ENCODE data around the gene CNTN2. TPM values are rescaled to one million over a fixed set of nuclear protein-coding genes. Genes with fewer than 3 reads are reported as not detected.

The CNTN2 gene
- polyA plus RNA-seq, 1 donor (not counting 4 experiments of a cell fraction or from before 2014, with no cell fraction given): not detected

DNA sequence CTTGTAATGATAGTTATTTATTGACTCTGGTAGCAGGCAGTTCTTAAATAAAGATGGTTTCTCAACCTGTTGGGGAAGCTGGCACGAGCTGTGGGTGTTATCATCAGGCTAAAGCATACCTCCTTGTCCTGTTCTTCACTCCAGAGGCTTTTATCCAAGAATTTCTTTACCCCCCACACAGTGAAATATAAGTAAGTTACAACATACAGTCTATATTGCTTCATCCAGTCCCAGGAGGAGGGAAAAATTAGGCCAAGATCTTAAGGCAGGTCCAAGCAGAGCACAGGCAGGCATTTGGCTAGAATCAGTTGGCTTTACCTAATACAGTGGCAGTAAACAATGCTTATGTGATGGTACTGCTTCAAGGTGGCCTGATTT is 34.9 kb downstream of the CNTN2 start:
- no peak for TF ChIP-seq EZH2 (IDR thresholded peaks at IDR 0.05; ENCODE audit: low read length)
- TF ChIP-seq, protein P1, sequence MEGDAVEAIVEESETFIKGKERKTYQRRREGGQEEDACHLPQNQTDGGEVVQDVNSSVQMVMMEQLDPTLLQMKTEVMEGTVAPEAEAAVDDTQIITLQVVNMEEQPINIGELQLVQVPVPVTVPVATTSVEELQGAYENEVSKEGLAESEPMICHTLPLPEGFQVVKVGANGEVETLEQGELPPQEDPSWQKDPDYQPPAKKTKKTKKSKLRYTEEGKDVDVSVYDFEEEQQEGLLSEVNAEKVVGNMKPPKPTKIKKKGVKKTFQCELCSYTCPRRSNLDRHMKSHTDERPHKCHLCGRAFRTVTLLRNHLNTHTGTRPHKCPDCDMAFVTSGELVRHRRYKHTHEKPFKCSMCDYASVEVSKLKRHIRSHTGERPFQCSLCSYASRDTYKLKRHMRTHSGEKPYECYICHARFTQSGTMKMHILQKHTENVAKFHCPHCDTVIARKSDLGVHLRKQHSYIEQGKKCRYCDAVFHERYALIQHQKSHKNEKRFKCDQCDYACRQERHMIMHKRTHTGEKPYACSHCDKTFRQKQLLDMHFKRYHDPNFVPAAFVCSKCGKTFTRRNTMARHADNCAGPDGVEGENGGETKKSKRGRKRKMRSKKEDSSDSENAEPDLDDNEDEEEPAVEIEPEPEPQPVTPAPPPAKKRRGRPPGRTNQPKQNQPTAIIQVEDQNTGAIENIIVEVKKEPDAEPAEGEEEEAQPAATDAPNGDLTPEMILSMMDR (optimal IDR thresholded peaks at IDR 0.05 in 1 of 3, IDR thresholded peaks at IDR 0.05 in 1 of 3, conservative IDR thresholded peaks at IDR 0.05 in 1 of 3; ENCODE audit: extremely low read depth in 1 of 3, insufficient read depth in 2 of 3, low read length in 3 of 3): no peak
- DNase-seq (ENCODE audit: low read depth, low spot score): no peak
- H4K20me1 ChIP-seq (ENCODE audit: control insufficient read depth, extremely low read depth, insufficient read depth, low read length): no peaks in the 10 kb centered on the region

DNA sequence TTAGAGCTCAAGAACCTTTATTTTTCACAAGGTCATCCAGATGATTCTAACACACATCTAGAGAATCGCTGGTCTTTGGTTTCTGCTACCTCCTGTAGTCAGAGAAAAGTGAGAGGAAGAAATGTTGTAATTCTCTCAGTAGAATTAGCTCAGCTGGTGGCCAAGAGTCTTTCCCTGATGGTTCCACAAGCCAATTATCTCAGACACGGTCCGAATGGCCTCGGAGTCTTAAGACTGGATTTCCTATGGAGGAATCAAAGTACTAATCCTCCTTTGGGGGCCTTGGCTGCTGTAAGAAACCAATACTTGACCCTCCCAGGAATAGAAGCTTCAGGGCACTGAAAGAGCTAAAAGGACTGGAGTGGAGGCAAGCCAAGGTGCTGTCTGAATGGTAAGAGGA is 39.4 kb downstream of the CNTN2 start:
- dilution Hi-C loops (cut with MboI; ENCODE audit: extremely low pct_ligation_motif_present, low sequenced_read_pairs): no loop called here
- Histone ChIP-seq H3K79me2 (ENCODE audit: control insufficient read depth, insufficient read depth, low read length) (no peaks in the 10 kb centered on the region), H3K9me3 (ENCODE audit: control insufficient read depth, low read depth, low read length) (no peaks in the 10 kb centered on the region), H3K27ac (ENCODE audit: control insufficient read depth, insufficient read depth, low read length) (no peak overlapping the region), H2AFZ (ENCODE audit: control insufficient read depth, low read length) (no peak overlapping the region), H4K20me1 (ENCODE audit: control insufficient read depth, extremely low read depth, insufficient read depth, low read length) (no peaks in the 10 kb centered on the region), H3K4me1 (ENCODE audit: control insufficient read depth, extremely low read depth, insufficient read depth, low read length) (no peaks in the 10 kb centered on the region), H3K4me3 (ENCODE audit: control insufficient read depth in 2 of 3, extremely low read depth in 1 of 3, insufficient read depth in 2 of 3, low read depth in 1 of 3, low read length in 3 of 3) (no peak overlapping the region), H3K9me1 (ENCODE audit: control insufficient read depth, extremely low read depth, insufficient read depth, low read length) (no peaks in the 10 kb centered on the region), H3K36me3 (ENCODE audit: control insufficient read depth in 2 of 2, extremely low read depth in 1 of 2, insufficient read depth in 2 of 2, low read length in 2 of 2) (peaks cover 0 to 5% of the 10 kb centered on the region in 2 experiments), H3K9ac (ENCODE audit: control insufficient read depth, extremely low read depth, insufficient read depth, low read length) (no peak overlapping the region), H3K27me3 (ENCODE audit: control insufficient read depth, extremely low read depth, insufficient read depth, low read length) (no peaks in the 10 kb centered on the region), H3K4me2 (ENCODE audit: control insufficient read depth, extremely low read depth, insufficient read depth, low read depth, low read length) (no peak overlapping the region)
- FAIRE-seq (no peak), DNase-seq (ENCODE audit: low read depth, low spot score) (no peak)
- TF ChIP-seq, protein P1 (optimal IDR thresholded peaks at IDR 0.05 in 1 of 3, IDR thresholded peaks at IDR 0.05 in 1 of 3, conservative IDR thresholded peaks at IDR 0.05 in 1 of 3; ENCODE audit: extremely low read depth in 1 of 3, insufficient read depth in 2 of 3, low read length in 3 of 3): no peak
- no peak for TF ChIP-seq EZH2 (IDR thresholded peaks at IDR 0.05; ENCODE audit: low read length)

More for the DNA sequence above, 34.9 kb downstream of the CNTN2 start:
- no peak for FAIRE-seq
- no peaks in the 10 kb centered on the region for H3K79me2 ChIP-seq (ENCODE audit: control insufficient read depth, insufficient read depth, low read length)
- H3K9me3 ChIP-seq (ENCODE audit: control insufficient read depth, low read depth, low read length): no peaks in the 10 kb centered on the region
- H3K9me1 ChIP-seq (ENCODE audit: control insufficient read depth, extremely low read depth, insufficient read depth, low read length): no peaks in the 10 kb centered on the region
- H3K4me3 ChIP-seq (ENCODE audit: control insufficient read depth in 2 of 3, extremely low read depth in 1 of 3, insufficient read depth in 2 of 3, low read depth in 1 of 3, low read length in 3 of 3): no peak overlapping the region
- no peak overlapping the region for H3K27ac ChIP-seq (ENCODE audit: control insufficient read depth, insufficient read depth, low read length)
- H3K4me1 ChIP-seq (ENCODE audit: control insufficient read depth, extremely low read depth, insufficient read depth, low read length): peaks cover 19% of the 10 kb centered on the region
- peaks cover 0 to 1% of the 10 kb centered on the region in 2 experiments for H3K36me3 ChIP-seq (ENCODE audit: control insufficient read depth in 2 of 2, extremely low read depth in 1 of 2, insufficient read depth in 2 of 2, low read length in 2 of 2)
- H2AFZ ChIP-seq (ENCODE audit: control insufficient read depth, low read length): no peak overlapping the region
- no peak overlapping the region for H3K4me2 ChIP-seq (ENCODE audit: control insufficient read depth, extremely low read depth, insufficient read depth, low read depth, low read length)
- dilution Hi-C loops (cut with MboI; ENCODE audit: extremely low pct_ligation_motif_present, low sequenced_read_pairs): no loop called here
- H3K27me3 ChIP-seq (ENCODE audit: control insufficient read depth, extremely low read depth, insufficient read depth, low read length): no peaks in the 10 kb centered on the region
- no peak overlapping the region for H3K9ac ChIP-seq (ENCODE audit: control insufficient read depth, extremely low read depth, insufficient read depth, low read length)
